ENCODE data around the gene NLGN4Y.

GRCh38 chrY:14536703-14537102 is 12.4 kb downstream of the NLGN4Y start:
- no peak for TF ChIP-seq CTCF (IDR thresholded peaks at IDR 0.05)
- no peak for TF ChIP-seq NRF1 (IDR thresholded peaks at IDR 0.05; ENCODE audit: low read depth, low read length)
- TF ChIP-seq RXRA (IDR thresholded peaks at IDR 0.05; ENCODE audit: borderline replicate concordance, low read depth): no peak
- no peak for TF ChIP-seq RFX5 (IDR thresholded peaks at IDR 0.05; ENCODE audit: low read length)
- TF ChIP-seq FOXM1 (IDR thresholded peaks at IDR 0.05; ENCODE audit: low read depth): no peak
- no peak for TF ChIP-seq POLR2AphosphoS5 (IDR thresholded peaks at IDR 0.05; ENCODE audit: low read depth, low read length)
